NCI-H2171 treated with DMSO at 0.1 percent for 48 hours (cell line): ENCODE data around the gene NEMP2.
"Not testable (repeated sequence)": the region's sequence is repeated elsewhere in the genome, so short reads cannot be mapped to it uniquely, and the experiment has no call there.

Source experiments
- DNase-seq: peaks from one replicate; lab custom pipeline; 2025; lab: John Stamatoyannopoulos, UW

Gene NEMP2

GRCh38 chr2:190490502-190490901 lies 44.0 kb downstream of the NEMP2 start:
- no peak for DNase-seq

- no peak for DNase-seq
These were observed 45.0 kb downstream of the NEMP2 start for GRCh38 chr2:190489475-190489874.

- no peak for DNase-seq
These were observed 45.8 kb downstream of the NEMP2 start for GRCh38 chr2:190488516-190489233.

- no peak for DNase-seq
These were observed 48.4 kb downstream of the NEMP2 start for GRCh38 chr2:190486037-190486623.

GRCh38 chr2:190482451-190482850 lies 52.1 kb downstream of the NEMP2 start:
- no peak for DNase-seq

- DNase-seq: no peak
These were observed 53.2 kb downstream of the NEMP2 start for GRCh38 chr2:190481339-190481738.

- DNase-seq: no peak
These were observed 55.8 kb downstream of the NEMP2 start for GRCh38 chr2:190478572-190479195.

GRCh38 chr2:190477661-190478454 lies 56.7 kb downstream of the NEMP2 start:
- DNase-seq: no peak

GRCh38 chr2:190470256-190470826 lies 64.2 kb downstream of the NEMP2 start:
- no peak for DNase-seq

- peak; percentile 92 for DNase-seq
These were observed 64.8 kb downstream of the NEMP2 start for GRCh38 chr2:190469771-190470170.

- peak; percentile 97 for DNase-seq
These were observed 65.5 kb downstream of the NEMP2 start for GRCh38 chr2:190468814-190469569.

- DNase-seq: not testable (repeated sequence)
These were observed 66.2 kb downstream of the NEMP2 start for GRCh38 chr2:190468354-190468753.

GRCh38 chr2:190467575-190468083 lies 66.9 kb downstream of the NEMP2 start:
- DNase-seq: no peak

- DNase-seq: peak; percentile 55
These were observed 67.6 kb downstream of the NEMP2 start for GRCh38 chr2:190466819-190467446.

- DNase-seq: no peak
These were observed 69.5 kb downstream of the NEMP2 start for GRCh38 chr2:190465060-190465459.

GRCh38 chr2:190462611-190463010 lies 71.9 kb downstream of the NEMP2 start:
- no peak for DNase-seq

GRCh38 chr2:190462181-190462580 lies 72.3 kb downstream of the NEMP2 start:
- DNase-seq: no peak

GRCh38 chr2:190460487-190460886 lies 74.0 kb downstream of the NEMP2 start:
- DNase-seq: no peak

- DNase-seq: no peak
These were observed 74.6 kb downstream of the NEMP2 start for GRCh38 chr2:190459881-190460280.

GRCh38 chr2:190458352-190459107 lies 76.0 kb downstream of the NEMP2 start:
- DNase-seq: peak; percentile 88
